Stimulated activated CD4-positive, alpha-beta T cell treated with anti-CD3 and anti-CD28 coated beads, Interleukin-2, amount 100 ng/mL, for 24 hours (primary cell): ENCODE data around the gene TM4SF20.

Experiments
- DNase-seq, 2 donors: peaks; one replicate each; pipeline ENCODE4 v3.0.0-alpha.2; 2020

TM4SF20 gene

DNA sequence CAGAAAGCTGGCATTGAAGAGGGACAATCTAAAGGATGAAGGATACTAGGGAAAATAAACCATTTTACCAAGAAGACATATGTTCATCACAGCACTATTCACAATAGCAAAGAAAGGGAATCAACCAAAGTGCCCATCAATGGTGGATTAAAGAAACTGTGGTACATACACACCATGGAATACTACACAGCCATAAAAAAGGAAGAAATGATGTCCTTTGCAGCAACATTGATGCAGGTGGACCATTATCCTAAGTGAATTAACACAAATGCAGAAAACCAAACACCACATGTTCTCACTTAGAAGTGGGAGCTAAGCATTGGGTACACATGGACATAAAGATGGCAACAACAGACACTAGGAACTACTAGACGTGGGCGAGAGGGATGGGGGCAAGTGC lies 61.3 kb downstream of the TM4SF20 start:
- DNase-seq = no peak

DNA sequence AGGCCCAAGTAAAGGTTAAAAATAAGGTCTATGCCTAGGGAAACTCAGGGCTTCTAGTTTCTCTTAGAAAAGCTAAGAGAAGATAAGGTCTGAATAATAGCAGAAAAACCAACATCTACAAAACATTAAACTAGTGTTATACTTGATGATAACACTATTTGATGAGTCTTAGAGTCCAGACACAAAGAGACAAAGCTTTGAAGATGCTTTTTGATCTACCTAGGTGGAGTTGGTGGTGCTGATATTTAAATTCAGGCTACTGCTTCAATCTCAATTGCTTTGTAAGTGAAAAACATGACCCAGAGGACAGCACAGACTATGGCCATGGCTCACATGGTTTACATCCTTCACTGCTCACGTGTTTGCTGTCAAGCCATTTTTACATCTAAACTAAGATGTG lies 65.8 kb downstream of the TM4SF20 start:
- no peak for DNase-seq

DNA sequence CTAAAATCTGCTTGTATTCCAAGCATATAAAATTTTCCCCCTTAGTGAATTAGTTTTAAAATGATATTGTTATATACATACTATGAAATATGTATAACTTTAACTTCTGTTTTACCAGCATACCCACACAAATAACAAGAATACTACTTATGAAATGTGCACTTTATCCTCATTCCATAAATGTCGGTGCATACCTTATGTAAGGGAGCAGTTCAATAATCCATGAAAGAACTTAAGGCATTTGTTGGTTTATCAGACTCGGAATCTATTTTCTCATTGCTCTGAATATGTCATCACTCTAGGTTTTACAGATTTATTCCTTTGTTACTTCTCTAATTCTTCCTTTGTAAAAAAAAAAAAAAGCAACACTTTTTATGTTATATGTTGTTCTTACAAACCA lies 66.5 kb downstream of the TM4SF20 start:
- no peak for DNase-seq
